HepG2 (cell line): ENCODE data around the gene HOXA10. TPM values are rescaled to one million over a fixed set of nuclear protein-coding genes. Genes with fewer than 3 reads are reported as not detected.

Experiments used
- ATAC-seq: fragments of 200-7000 bp; cut with Tn5 transposase; 3 replicates; pipeline ENCODE4 v1.9.1; 2020; ENCODE audit warnings: mild to moderate bottlenecking, moderate library complexity
- BruUV-seq: library from RNA; stranded (reverse); fragments of 400-500 nt; replicated peaks from 2 replicates; lab custom pipeline; 2021; lab: Mats Ljungman, UMichigan
- CTCF ChIA-PET: fragments of 300-600 bp; formaldehyde crosslinking; extraction: SDS; loops from one replicate; lab custom pipeline; 2021; ENCODE audit warnings: low total read pairs, inconsistent platforms, low intra/inter-chr PET ratio; lab: Yijun Ruan, JAX
- POLR2A ChIA-PET: fragments of 350-600 bp; sonication (Branson Sonifier 250); formaldehyde crosslinking; loops from one replicate; lab custom pipeline; 2020; ENCODE audit warnings: antibody characterized with exemption, inconsistent platforms; lab: Yijun Ruan, JAX
- DNase-seq: peaks from one replicate; pipeline ENCODE4 v3.0.0-alpha.2; 2015; ENCODE audit warnings: low spot score
- FAIRE-seq: peaks from 3 replicates; lab custom pipeline; 2011; peaks lifted over from hg19 to GRCh38; lab: Jason Lieb, UNC
- H2AFZ ChIP-seq: one replicate; pipeline ENCODE4 v1.6.1; 2011; ENCODE audit warnings: low read length, inconsistent platforms
- H3K27ac ChIP-seq: fragments of 300-600 bp; 3 replicates; pipeline ENCODE4 v1.8.0; 2011; ENCODE audit warnings: mixed run types, mild to moderate bottlenecking, mixed read lengths, low read length, inconsistent platforms; ENCODE audit not compliant: insufficient read depth; ENCODE audit errors: extremely low read length
- H3K27me3 ChIP-seq, 2 experiments: fragments of 200-600 bp in 1 of 2; 2 replicates in 1 of 2; 3 replicates in 1 of 2; pipeline versions ENCODE4 v1.6.0 to v1.8.0; 2011; ENCODE audit warnings: low read length in 2 of 2, mild to moderate bottlenecking in 2 of 2, moderate library complexity in 2 of 2, inconsistent platforms in 1 of 2; ENCODE audit not compliant: insufficient read depth in 2 of 2, control insufficient read depth in 1 of 2
- H3K36me3 ChIP-seq, 2 experiments: fragments of 200-600 bp in 1 of 2; replicated peaks in 1 of 2; 2 replicates in 1 of 2; 3 replicates in 1 of 2; pipeline versions ENCODE4 v1.5.1 to v1.8.0; 2011; ENCODE audit warnings: low read length in 2 of 2, inconsistent platforms in 1 of 2; ENCODE audit not compliant: insufficient read depth in 2 of 2, control insufficient read depth in 1 of 2
- H3K4me1 ChIP-seq: 2 replicates; pipeline ENCODE4 v1.5.1; 2012; ENCODE audit warnings: low read length, inconsistent platforms; ENCODE audit not compliant: insufficient read depth
- H3K4me2 ChIP-seq: 2 replicates; pipeline ENCODE4 v1.6.0; 2011; ENCODE audit warnings: low read depth, low read length, inconsistent platforms
- H3K4me3 ChIP-seq, 3 experiments: fragments of 200-600 bp in 1 of 3; sonication (generic), shearing (Covaris generic) in 1 of 3; replicated peaks in 1 of 3; 2 replicates each; pipeline ENCODE4 v1.5.1; 2011 to 2016; ENCODE audit warnings: low read length in 3 of 3, inconsistent platforms in 2 of 3, low read depth in 2 of 3, mild to moderate bottlenecking in 2 of 3, control low read depth in 1 of 3, mixed read lengths in 1 of 3; ENCODE audit not compliant: insufficient read depth in 1 of 3
- H3K79me2 ChIP-seq: one replicate; pipeline ENCODE4 v1.6.1; 2011; ENCODE audit warnings: low read length, inconsistent platforms; ENCODE audit not compliant: insufficient read depth
- H3K9ac ChIP-seq: 2 replicates; pipeline ENCODE4 v1.6.0; 2011; ENCODE audit warnings: mild to moderate bottlenecking, low read depth, low read length, inconsistent platforms; ENCODE audit not compliant: insufficient read depth
- H3K9me3 ChIP-seq: 2 replicates; pipeline ENCODE4 v1.5.1; 2012; ENCODE audit warnings: mild to moderate bottlenecking, low read length
- H4K20me1 ChIP-seq: 2 replicates; pipeline ENCODE4 v1.6.0; 2011; ENCODE audit warnings: inconsistent platforms, mild to moderate bottlenecking, low read length, moderate library complexity; ENCODE audit not compliant: insufficient read depth
- GATAD1 ChIP-seq: IDR thresholded peaks from 2 replicates; pipeline ENCODE4 v1.6.1; 2016; ENCODE audit warnings: missing genetic modification reagents, missing compliant biosample characterization
- HIC2 ChIP-seq: sonication (generic); formaldehyde crosslinking; IDR thresholded peaks from 2 replicates; pipeline ENCODE4 v1.9.0; 2022; ENCODE audit warnings: low read depth, missing genetic modification reagents
- KDM2A ChIP-seq: sonication (generic); formaldehyde crosslinking; IDR thresholded peaks from 2 replicates; pipeline ENCODE4 v1.4.0; 2020; ENCODE audit warnings: low read depth, missing genetic modification reagents, borderline replicate concordance
- MED13 ChIP-seq: sonication (generic); formaldehyde crosslinking; IDR thresholded peaks from 2 replicates; pipeline ENCODE4 v1.5.0; 2020; ENCODE audit warnings: missing genetic modification reagents
- PITX1 ChIP-seq: sonication (generic); formaldehyde crosslinking; IDR thresholded peaks from 2 replicates; pipeline ENCODE4 v1.5.1; 2020; ENCODE audit warnings: mild to moderate bottlenecking, missing genetic modification reagents
- RBM39 ChIP-seq: fragments of 200-400 bp; formaldehyde crosslinking; IDR thresholded peaks from one replicate; pipeline ENCODE4 v1.6.1; 2018; ENCODE audit warnings: antibody characterized with exemption, mild to moderate bottlenecking, low read depth, low read length; ENCODE audit not compliant: poor library complexity, severe bottlenecking
- TBX3 ChIP-seq: fragments of 450-650 bp; IDR thresholded peaks from 2 replicates; pipeline ENCODE4 v1.6.1; 2017; ENCODE audit warnings: antibody characterized with exemption, mild to moderate bottlenecking, inconsistent platforms, borderline replicate concordance
- ZBTB1 ChIP-seq: sonication (generic); formaldehyde crosslinking; IDR thresholded peaks from 2 replicates; pipeline ENCODE4 v1.4.0; 2020; ENCODE audit warnings: missing genetic modification reagents, borderline replicate concordance
- ZNF124 ChIP-seq: sonication (generic); formaldehyde crosslinking; IDR thresholded peaks from 2 replicates; pipeline ENCODE4 v1.4.0; 2020; ENCODE audit warnings: missing genetic modification reagents
- ZNF607 ChIP-seq: sonication (generic); formaldehyde crosslinking; IDR thresholded peaks from 2 replicates; pipeline ENCODE4 v1.5.1; 2020; ENCODE audit warnings: missing genetic modification reagents, mild to moderate bottlenecking, borderline replicate concordance
- ZNF629 ChIP-seq: sonication (generic); formaldehyde crosslinking; conservative IDR thresholded peaks from 2 replicates; pipeline ENCODE4 v1.5.0; 2020; ENCODE audit warnings: missing genetic modification reagents
- WGBS: methylation state at CpG from one replicate; pipeline ENCODE4 v1.1.6; 2017; ENCODE audit warnings: low lambda C conversion rate; 5-methylcytosine and 5-hydroxymethylcytosine counted together
- in situ Hi-C: cut with HindIII; loops from 2 replicates; pipeline ENCODE4 v1.10.0; 2017; ENCODE audit warnings: low pct_unique_long_range_greater_than_20kb; ENCODE audit not compliant: extremely low pct_ligation_motif_present
- intact Hi-C: fragments of 100-400 bp; cut with micrococcal nuclease; formaldehyde crosslinking; loops from one replicate; pipeline ENCODE4 v1.10.0; 2022; ENCODE audit not compliant: unreplicated experiment
- polyA plus RNA-seq, 8 experiments: library from polyadenylated mRNA; depleted of rRNA in 3 of 8; stranded (reverse) in 7 of 8; unstranded in 1 of 8; fragments of >200 nt; fragmentation: Illumina TruSeq in 4 of 8; extraction: Trizol in 4 of 8; gene quantifications; 2 replicates each; pipeline versions ENCODE4 v1.2.1 to v1.2.3, GENCODE V29; 2011 to 2016; ENCODE audit warnings: low read depth in 4 of 8, missing spikeins in 1 of 8, mixed read lengths in 1 of 8; ENCODE audit not compliant: insufficient read depth in 1 of 8
- total RNA-seq, 5 experiments: library from RNA; depleted of rRNA; stranded (reverse); fragments of >200 nt; fragmentation: Illumina TruSeq; extraction: Trizol; gene quantifications; 2 replicates each; pipeline ENCODE4 v1.2.3, GENCODE V29; 2016; ENCODE audit warnings: low read depth in 1 of 5
- TF ChIP-seq, protein P1 (sequence below): sonication (generic); formaldehyde crosslinking; IDR thresholded peaks from 2 replicates; pipeline ENCODE4 v1.8.0; 2022; ENCODE audit warnings: missing genetic modification reagents, mild to moderate bottlenecking, borderline replicate concordance
- TF ChIP-seq, protein P2 (sequence below): IDR thresholded peaks from 2 replicates; pipeline ENCODE4 v1.6.1; 2016; ENCODE audit warnings: missing compliant biosample characterization, missing genetic modification reagents, borderline replicate concordance

The HOXA10 gene
- total and polyA plus RNA-seq, 2 of the 13 experiments (the other 11 are each of a cell fraction or from before 2014, with no cell fraction given), result not detected

GRCh38 chr7:27128776-27129728 lies 45.1 kb downstream of the HOXA10 start (continued):
- TF ChIP-seq HIC2 (CRISPR knock-in tag), result no peak

GRCh38 chr7:27128034-27128433 lies 46.1 kb downstream of the HOXA10 start:
- H3K79me2 ChIP-seq, result peaks cover 9% of the 10 kb centered on the region
- TF ChIP-seq RBM39, result no peak
- no peak for TF ChIP-seq ZNF124 (CRISPR knock-in tag)
- TF ChIP-seq, protein P1, sequence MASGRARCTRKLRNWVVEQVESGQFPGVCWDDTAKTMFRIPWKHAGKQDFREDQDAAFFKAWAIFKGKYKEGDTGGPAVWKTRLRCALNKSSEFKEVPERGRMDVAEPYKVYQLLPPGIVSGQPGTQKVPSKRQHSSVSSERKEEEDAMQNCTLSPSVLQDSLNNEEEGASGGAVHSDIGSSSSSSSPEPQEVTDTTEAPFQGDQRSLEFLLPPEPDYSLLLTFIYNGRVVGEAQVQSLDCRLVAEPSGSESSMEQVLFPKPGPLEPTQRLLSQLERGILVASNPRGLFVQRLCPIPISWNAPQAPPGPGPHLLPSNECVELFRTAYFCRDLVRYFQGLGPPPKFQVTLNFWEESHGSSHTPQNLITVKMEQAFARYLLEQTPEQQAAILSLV, result no peak
- TF ChIP-seq MED13 (CRISPR knock-in tag), result no peak
- TF ChIP-seq, protein P2, sequence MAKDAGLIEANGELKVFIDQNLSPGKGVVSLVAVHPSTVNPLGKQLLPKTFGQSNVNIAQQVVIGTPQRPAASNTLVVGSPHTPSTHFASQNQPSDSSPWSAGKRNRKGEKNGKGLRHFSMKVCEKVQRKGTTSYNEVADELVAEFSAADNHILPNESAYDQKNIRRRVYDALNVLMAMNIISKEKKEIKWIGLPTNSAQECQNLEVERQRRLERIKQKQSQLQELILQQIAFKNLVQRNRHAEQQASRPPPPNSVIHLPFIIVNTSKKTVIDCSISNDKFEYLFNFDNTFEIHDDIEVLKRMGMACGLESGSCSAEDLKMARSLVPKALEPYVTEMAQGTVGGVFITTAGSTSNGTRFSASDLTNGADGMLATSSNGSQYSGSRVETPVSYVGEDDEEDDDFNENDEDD (CRISPR knock-in tag), result no peak
- no peak for TF ChIP-seq ZNF607
- no peak for TF ChIP-seq KDM2A (CRISPR knock-in tag)
- no peak for TF ChIP-seq ZBTB1 (CRISPR knock-in tag)
- TF ChIP-seq PITX1 (CRISPR knock-in tag), result no peak
- TF ChIP-seq GATAD1 (CRISPR knock-in tag), result no peak
- TF ChIP-seq ZNF629 (CRISPR knock-in tag), result no peak
- no peak for TF ChIP-seq TBX3
- no peaks in the 10 kb centered on the region for H3K9me3 ChIP-seq
- FAIRE-seq (peak; percentile 44), ATAC-seq (no peak), DNase-seq (no peak)
- no peak overlapping the region for H2AFZ ChIP-seq
- no peak overlapping the region for H3K4me3 ChIP-seq
- 0 out of 2 replicates have a peak overlapping the region, but pooled peaks have one; percentile 11 for H3K4me2 ChIP-seq
- H3K4me1 ChIP-seq, result peaks cover 88% of the 10 kb centered on the region
- no peaks in the 10 kb centered on the region for H4K20me1 ChIP-seq
- H3K36me3 ChIP-seq, result peaks cover 0 to 8% of the 10 kb centered on the region in 2 experiments; a peak in 1 of 5 replicates
- BruUV-seq, result no TSS peak
- intact Hi-C loops, result no loop called here
- no peaks in the 10 kb centered on the region for H3K27me3 ChIP-seq
- WGBS, result 55% methylated on average over 2 of the region's 2 CpGs
- no peak overlapping the region for H3K27ac ChIP-seq
- H3K9ac ChIP-seq, result 0 out of 2 replicates have a peak overlapping the region, but pooled peaks have one; percentile 0
- ChIA-PET CTCF (no interaction called here), POLR2A (interaction anchor here (0.9 to 1.2 kb wide), 2 partner anchors 8 to 32 kb away, joined by 3 read pairs; partner anchors contain the start of gene HOXA1)
- in situ Hi-C loops, result no loop called here
